Skeletal muscle tissue (tissue), 4 donors: ENCODE results near the gene DGCR2. TPM values are rescaled to one million over a fixed set of nuclear protein-coding genes. Genes with fewer than 3 reads are reported as not detected.
A peak's percentile ranks its signal among the peaks of the same experiment; 100 is the strongest.

ENCODE experiments used
- H3K27ac ChIP-seq: one replicate; pipeline ENCODE4 v1.7.0; 2013; ENCODE audit warnings: mild to moderate bottlenecking, low read depth, low read length, inconsistent platforms
- H3K27me3 ChIP-seq, 3 donors: one replicate each; pipeline ENCODE4 v1.7.0; 2013; ENCODE audit warnings: low read length in 3 of 3; ENCODE audit not compliant: control insufficient read depth in 3 of 3, insufficient read depth in 3 of 3
- H3K36me3 ChIP-seq, 3 donors: one replicate each; pipeline ENCODE4 v1.7.0; 2013; ENCODE audit warnings: low read length in 3 of 3; ENCODE audit not compliant: control insufficient read depth in 3 of 3, insufficient read depth in 3 of 3
- H3K4me1 ChIP-seq, 3 donors: one replicate each; pipeline ENCODE4 v1.7.0; 2013; ENCODE audit warnings: low read length in 3 of 3, mild to moderate bottlenecking in 3 of 3; ENCODE audit not compliant: control insufficient read depth in 3 of 3, insufficient read depth in 3 of 3
- H3K4me3 ChIP-seq, 3 donors: one replicate each; pipeline ENCODE4 v1.7.0; 2013; ENCODE audit warnings: low read length in 3 of 3
- H3K9ac ChIP-seq, 3 donors: one replicate each; pipeline ENCODE4 v1.7.0; 2013; ENCODE audit warnings: low read length in 3 of 3, mild to moderate bottlenecking in 3 of 3, moderate library complexity in 2 of 3, low read depth in 1 of 3
- H3K9me3 ChIP-seq, 3 donors: one replicate each; pipeline ENCODE4 v1.7.0; 2013; ENCODE audit warnings: low read length in 3 of 3; ENCODE audit not compliant: control insufficient read depth in 3 of 3
- total RNA-seq: library from RNA; depleted of rRNA; stranded (reverse); fragments of >200 nt; gene quantifications from one replicate; pipeline ENCODE4 v1.2.3, GENCODE V29; 2014
- donor health status: Osteomylitis.

DGCR2 gene
- total RNA-seq, 1 donor from 2014 or later = 41.8 TPM

DNA sequence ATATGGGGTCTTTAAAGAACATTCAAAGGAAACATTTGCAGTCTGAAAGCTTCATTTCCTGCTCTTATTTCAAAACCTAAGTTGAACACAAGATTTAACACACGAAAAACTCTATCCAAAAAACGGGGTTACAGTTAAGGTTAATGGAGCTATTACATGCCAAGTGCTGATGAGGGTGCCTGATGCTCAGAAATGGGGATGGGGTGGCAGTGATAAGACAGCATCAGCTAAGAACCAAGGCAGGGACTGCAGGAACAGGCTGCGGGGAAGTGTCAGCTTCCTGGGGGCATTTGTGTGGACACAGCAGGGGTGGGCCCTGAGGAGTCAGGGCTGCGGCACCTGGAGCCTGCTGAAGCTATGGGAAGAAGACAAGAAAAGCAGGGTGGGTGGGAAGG, 12.2 kb downstream of the DGCR2 start:
- no peaks in the 10 kb centered on the region for H3K27me3 ChIP-seq
- H3K36me3 ChIP-seq = no peaks in the 10 kb centered on the region
- peak overlapping the region in 2 of 3 donors; percentile 40 to 46 for H3K4me3 ChIP-seq
- H3K4me1 ChIP-seq = peaks cover 63 to 68% (median 64%) of the 10 kb centered on the region in 3 donors
- H3K27ac ChIP-seq = peak overlapping the region; percentile 7
- no peaks in the 10 kb centered on the region for H3K9me3 ChIP-seq
- peak overlapping the region; percentile 9 to 34 (median 13) for H3K9ac ChIP-seq

DNA sequence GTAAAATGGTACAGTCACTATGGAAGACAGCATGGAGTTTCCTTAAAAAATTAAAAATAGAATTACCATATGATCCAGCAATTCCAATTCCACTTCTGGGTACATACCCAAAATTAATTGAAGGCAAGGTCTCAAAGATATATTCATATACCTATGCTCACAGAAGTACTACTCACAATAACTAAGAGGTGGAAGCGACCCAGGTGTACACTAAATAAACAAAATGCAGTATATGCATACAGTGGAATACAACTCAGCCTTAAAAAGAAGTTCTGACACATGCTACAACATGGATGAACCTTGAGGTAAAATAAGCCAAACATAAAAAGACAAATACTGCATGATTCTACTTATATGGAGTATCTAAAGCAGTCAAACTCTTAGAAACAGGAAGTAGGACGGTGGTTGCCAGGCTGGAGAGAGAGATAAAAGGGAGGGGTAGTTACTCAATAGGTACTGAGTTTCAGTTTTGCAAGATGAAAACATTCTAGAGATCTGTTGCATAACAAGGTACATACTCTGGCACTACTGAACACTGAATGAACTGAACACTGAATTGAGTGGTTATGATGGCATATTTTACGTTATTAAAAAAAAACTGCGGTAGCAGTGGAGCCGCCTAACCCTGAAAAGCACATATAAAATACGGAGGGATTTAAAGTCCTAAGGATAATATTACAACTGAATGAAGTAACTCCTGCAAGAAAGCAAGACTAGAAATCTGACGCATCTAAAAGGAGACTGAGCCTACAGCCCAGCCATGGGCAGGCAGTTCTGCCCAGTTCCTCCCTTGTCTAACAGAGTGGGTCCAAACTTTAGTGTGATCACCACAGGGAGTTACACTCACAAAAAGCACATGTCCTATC, 12.8 kb downstream of the DGCR2 start:
- Histone ChIP-seq H3K27me3 (no peaks in the 10 kb centered on the region), H3K27ac (peak overlapping the region; percentile 7), H3K4me1 (peaks cover 61 to 68% (median 63%) of the 10 kb centered on the region in 3 donors), H3K9ac (peak overlapping the region; percentile 9 to 34 (median 13)), H3K9me3 (no peaks in the 10 kb centered on the region), H3K36me3 (no peaks in the 10 kb centered on the region), H3K4me3 (peak overlapping the region in 2 of 3 donors; percentile 40 to 46)

GRCh38 chr22:19108807-19109197, 13.4 kb downstream of the DGCR2 start:
- H3K9ac ChIP-seq = no peak overlapping the region
- H3K9me3 ChIP-seq = no peaks in the 10 kb centered on the region
- no peaks in the 10 kb centered on the region for H3K36me3 ChIP-seq
- H3K27ac ChIP-seq = no peak overlapping the region
- H3K27me3 ChIP-seq = no peaks in the 10 kb centered on the region
- no peak overlapping the region for H3K4me3 ChIP-seq
- peaks cover 65 to 72% (median 67%) of the 10 kb centered on the region in 3 donors for H3K4me1 ChIP-seq

- Histone ChIP-seq H3K9me3 (no peaks in the 10 kb centered on the region), H3K9ac (peak overlapping the region in 1 of 3 donors; percentile 28), H3K4me3 (no peak overlapping the region), H3K27ac (no peak overlapping the region), H3K36me3 (no peaks in the 10 kb centered on the region), H3K4me1 (peaks cover 66 to 73% (median 67%) of the 10 kb centered on the region in 3 donors), H3K27me3 (no peaks in the 10 kb centered on the region)
Measured at GRCh38 chr22:19107730-19108074, 14.5 kb downstream of the DGCR2 start.

DNA sequence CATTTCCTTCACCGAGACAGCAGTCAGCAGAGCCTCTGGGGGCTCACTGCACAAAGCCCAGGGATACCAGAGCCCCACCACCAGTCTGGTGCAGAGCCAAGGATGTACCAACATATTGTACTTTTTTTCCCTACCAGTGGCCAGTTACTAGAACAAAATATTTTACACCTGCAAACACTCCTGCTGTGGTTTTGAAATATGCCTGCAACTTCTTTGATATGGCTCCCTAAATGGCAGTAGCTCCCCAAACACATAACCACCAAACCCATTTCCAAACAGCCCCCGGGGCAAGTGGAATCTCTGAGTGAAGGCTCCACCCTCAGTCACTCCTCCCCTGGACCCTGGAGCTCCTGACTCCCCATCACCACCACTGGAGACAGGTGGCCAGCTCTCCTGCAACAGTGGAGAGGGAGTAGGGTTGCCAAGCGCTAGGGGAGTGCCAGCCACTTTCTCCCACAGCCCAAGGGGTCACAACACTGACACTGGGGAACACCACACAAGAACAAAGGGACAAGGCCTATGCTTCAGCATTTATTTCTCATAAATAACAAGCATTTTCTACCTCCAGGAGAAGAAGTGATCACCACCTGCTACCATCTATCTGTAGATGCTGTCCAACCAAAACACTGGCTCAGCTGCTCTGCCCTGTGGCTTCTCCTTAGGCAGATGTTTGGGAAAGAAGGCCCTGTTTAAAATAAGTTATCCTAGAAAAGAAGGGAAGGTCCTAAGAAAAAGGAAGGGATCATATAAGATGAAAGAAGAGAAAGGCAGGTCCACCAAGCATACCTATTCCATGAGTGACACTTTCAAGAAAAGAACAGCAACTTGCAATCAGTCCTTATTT, 15.1 kb downstream of the DGCR2 start:
- Histone ChIP-seq H3K4me1 (peaks cover 66 to 73% (median 67%) of the 10 kb centered on the region in 3 donors), H3K27me3 (no peaks in the 10 kb centered on the region), H3K27ac (no peak overlapping the region), H3K36me3 (no peaks in the 10 kb centered on the region), H3K9ac (peak overlapping the region in 1 of 3 donors; percentile 28), H3K4me3 (peak overlapping the region in 1 of 3 donors; percentile 13), H3K9me3 (no peaks in the 10 kb centered on the region)

DNA sequence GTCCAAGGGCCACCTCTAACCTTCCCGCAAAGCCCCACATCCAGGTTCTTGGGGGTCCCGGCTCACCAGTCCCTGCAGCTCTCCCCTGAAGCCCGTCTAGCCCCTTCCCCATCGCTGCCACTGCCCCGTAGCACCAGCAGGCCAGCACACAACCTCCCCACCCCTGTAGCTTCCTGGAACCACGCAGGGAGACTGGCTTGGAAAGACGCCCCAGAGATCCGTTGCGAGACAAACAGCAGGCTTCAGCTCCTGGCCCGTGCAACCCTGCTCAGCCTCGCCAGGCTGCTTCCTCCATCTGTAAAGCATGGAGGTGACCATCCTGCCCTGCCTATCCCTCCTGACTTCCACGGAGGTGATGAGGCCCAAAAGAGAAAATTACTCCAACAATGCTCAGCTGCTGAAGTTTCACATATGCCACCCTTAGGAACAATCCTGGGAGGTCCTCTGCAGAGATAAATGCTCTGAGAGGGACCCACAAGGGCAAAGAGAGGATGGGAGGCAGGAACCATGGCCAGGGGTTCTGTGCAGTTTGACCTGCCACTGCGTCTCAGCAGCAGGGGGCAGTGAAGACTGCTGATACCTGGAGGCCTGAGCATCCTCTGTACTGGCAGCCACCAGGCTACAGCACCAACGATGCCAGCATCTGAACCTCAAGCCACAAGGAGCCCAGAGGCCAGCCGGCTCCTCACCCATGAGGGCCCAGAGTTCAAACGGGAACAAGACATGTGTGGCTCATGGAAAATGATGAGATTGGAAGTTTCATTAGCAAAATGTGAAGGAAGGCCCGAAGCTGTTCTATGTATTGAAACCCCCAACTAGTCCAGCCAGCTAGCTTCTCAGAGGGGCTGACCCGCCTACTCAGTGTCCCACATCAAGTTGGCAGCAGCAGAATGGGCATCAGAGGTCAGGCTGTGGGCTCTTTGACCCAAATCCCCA, 16.1 kb downstream of the DGCR2 start:
- H3K27me3 ChIP-seq = no peaks in the 10 kb centered on the region
- H3K4me3 ChIP-seq = no peak overlapping the region
- no peak overlapping the region for H3K27ac ChIP-seq
- H3K9ac ChIP-seq = peak overlapping the region in 2 of 3 donors; percentile 43 to 54
- H3K9me3 ChIP-seq = no peaks in the 10 kb centered on the region
- peaks cover 62 to 68% (median 63%) of the 10 kb centered on the region in 3 donors for H3K4me1 ChIP-seq
- H3K36me3 ChIP-seq = no peaks in the 10 kb centered on the region

DNA sequence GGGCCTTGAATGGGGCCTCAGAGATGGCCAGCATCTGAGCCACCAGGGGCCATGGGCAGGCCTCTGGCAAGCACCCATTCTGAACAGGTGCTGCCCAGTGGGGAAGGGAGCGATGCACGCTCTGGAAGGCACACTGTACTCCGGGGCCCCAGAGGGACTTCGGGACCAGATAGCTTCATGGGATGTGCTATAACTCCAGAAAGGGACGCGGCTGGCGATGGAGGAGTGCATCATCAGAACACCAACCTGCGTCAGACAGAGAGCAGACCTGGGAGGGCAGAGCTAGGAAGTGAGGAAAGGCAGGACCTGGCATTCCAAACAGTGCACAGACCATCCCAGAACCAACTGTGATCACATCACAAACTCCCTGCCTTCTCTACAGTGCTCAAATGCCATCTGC, 16.8 kb downstream of the DGCR2 start:
- Histone ChIP-seq H3K4me1 (peaks cover 59 to 65% (median 61%) of the 10 kb centered on the region in 3 donors), H3K9ac (peak overlapping the region in 1 of 3 donors; percentile 54), H3K27me3 (no peaks in the 10 kb centered on the region), H3K27ac (no peak overlapping the region), H3K36me3 (no peaks in the 10 kb centered on the region), H3K4me3 (no peak overlapping the region), H3K9me3 (no peaks in the 10 kb centered on the region)

DNA sequence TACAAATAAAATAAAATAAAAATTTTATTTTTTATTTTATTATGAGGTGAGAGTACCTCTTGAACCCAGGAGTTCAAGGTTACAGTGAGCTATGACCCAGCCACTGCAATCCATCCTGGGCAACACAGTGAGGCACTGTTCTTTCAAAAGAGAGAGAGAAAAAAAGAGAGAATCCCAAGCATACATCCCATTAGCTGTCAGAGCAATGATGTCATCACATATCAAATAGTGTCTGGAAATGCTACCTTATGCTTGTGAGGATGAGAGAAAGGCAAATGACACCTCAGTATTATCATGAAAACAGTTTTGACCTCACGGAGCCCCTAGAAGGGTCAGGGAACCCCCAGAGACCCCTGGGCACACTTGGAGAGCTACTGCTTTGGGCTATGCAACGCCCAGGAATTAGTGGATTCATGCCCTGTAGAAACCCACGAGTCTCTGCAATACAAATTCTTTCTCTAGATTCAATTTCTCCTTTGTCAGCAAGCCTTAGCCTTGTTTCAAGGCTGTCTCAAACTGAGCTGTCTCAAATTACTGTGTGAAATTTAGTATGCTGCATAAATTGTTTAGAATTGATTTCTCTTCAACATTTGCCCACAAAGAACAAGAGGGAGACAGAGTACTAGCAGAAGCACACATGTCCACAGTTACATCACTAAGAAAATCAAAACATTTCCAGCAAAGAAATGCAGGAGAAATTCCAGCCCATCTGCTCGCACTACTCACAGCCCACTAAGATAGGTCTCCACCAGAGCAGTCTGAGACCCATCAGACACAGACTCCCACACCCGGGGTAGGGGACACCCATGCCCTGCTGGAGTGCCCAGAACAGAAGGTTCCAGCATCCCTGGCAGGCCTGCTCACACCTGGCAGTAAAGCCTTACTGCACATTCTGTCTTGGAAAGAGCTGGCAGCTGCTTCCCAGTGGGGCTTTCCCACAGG, 18.1 kb downstream of the DGCR2 start:
- Histone ChIP-seq H3K27me3 (no peaks in the 10 kb centered on the region), H3K4me3 (no peak overlapping the region), H3K27ac (no peak overlapping the region), H3K4me1 (peaks cover 47 to 57% (median 49%) of the 10 kb centered on the region in 3 donors), H3K9me3 (no peaks in the 10 kb centered on the region), H3K9ac (peak overlapping the region in 1 of 3 donors; percentile 16), H3K36me3 (no peaks in the 10 kb centered on the region)
